Activated CD4-positive, alpha-beta T cell treated with anti-CD3 and anti-CD28 coated beads, Interleukin-2, amount 50 U/mL, for 16 hours (primary cell): ENCODE data around the gene BTF3L4.
"Not testable (repeated sequence)": the region's sequence is repeated elsewhere in the genome, so short reads cannot be mapped to it uniquely, and the experiment has no call there.

Experiments used
- DNase-seq: peaks from one replicate; pipeline ENCODE4 v3.0.0-alpha.2; 2020

Gene BTF3L4

DNA sequence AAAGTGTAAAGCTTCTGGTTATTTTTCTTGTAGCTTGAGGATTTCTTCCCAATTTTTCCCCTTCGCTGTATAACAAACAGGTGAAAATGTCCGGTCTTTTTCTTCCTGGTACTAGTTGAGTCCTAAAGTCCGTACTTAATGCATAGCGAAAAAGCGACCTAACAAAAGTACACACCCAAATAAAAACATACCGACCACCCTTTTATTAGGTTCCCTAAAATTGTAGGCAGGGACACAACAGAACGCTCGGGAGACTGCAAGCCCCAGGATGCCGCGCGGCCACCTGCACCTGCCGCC is 281 bp upstream of the BTF3L4 start:
- no peak for DNase-seq

DNA sequence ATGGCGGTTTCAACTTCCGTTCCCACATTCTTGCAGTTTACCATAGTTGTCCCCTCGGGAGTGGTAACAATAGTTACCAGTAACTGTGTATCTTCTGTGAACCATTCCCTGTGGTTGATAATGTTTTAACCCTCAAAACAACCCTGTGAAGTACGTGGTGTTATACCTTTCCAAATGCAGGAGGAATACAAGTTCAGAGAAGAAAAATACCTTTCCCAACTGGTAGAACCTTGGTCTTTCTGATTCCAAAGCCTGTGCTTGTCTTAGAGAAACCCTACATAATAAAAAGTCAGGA is 789 bp downstream of the BTF3L4 start:
- DNase-seq = no peak

GRCh38 chr1:52057255-52057654 is 1.2 kb downstream of the BTF3L4 start:
- no peak for DNase-seq

DNA sequence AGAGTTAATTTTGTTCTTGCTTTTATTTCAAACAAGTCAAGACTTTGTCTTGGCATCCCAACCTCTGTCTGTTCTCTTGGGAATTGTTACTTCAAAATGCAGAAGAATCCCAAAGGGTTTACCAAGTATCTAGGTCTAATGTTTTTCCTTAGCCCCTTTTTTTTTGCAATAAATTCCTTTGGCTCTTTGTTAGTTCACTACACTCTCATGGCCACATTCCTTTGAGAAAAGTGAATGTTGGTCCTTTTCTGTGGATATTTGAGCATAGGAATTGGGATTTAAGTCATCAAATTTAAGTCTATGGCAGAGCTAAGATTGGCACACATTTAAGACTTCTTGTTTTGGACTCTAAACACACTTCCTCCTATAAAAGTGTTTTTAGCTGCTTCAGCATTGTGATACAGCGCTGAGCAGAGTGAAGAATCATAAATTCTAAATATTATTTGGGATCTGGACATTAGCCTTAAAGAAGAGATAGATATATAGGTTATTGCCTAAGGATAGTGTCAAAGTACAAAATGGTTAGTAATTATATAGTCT is 1.9 kb downstream of the BTF3L4 start:
- no peak for DNase-seq

DNA sequence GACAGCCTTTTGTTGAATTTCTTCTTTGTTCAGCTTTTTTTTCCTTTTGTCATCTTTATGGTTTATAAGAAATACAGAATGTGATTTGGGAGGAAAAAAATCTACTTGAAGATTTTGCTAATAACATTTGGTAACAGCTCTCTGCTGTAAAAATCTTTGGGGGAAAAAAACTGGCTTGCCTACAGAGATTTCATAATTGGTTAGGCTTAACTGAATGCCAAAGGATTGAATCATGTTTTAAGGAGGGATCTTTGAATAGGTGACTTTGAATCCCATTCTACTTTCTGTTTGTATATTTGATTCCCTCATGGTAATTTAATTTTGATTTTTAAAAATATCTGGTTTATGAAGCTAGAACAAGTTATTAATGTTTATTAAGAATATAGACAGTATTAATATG is 3.2 kb downstream of the BTF3L4 start:
- no peak for DNase-seq

DNA sequence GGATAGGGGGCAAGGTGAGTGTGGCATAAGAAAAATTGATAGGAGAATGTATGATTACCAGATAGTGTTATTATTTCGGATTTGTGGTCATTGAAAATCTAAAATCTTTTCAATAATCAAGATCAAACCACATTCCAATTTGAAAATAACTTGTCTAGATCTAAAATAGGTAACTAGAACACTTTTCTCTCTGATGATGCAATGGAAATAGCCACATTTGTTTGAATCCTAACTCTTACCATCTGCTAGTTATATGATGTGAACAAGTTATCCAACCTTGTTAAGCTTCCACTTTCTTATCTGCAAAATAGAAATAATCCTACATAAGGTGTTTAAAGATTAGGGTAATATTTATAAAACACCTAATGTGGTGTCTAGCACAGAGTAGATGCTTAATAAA is 3.8 kb downstream of the BTF3L4 start:
- DNase-seq = no peak

DNA sequence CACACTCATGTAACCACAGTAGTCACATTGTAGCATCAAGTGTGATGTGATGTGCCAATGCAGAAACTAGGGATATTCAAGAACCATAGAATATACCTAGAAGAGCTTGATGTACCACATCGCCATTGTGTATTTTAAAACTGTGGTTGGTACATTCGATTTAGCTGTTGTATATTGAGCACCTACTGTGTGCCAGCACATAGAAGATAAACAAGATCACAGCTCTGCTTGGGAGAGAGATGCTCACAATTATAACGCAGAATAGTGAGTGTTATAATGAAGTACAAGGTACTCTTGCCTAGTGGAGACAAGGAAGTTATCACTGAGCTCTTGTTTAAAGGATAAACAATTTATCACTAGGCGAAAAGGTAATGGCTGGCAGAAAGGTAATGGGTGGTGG is 4.7 kb downstream of the BTF3L4 start:
- DNase-seq = no peak

GRCh38 chr1:52063192-52063591 is 7.1 kb downstream of the BTF3L4 start:
- no peak for DNase-seq

- no peak for DNase-seq
Measured at GRCh38 chr1:52070704-52071103, 14.6 kb downstream of the BTF3L4 start.

DNA sequence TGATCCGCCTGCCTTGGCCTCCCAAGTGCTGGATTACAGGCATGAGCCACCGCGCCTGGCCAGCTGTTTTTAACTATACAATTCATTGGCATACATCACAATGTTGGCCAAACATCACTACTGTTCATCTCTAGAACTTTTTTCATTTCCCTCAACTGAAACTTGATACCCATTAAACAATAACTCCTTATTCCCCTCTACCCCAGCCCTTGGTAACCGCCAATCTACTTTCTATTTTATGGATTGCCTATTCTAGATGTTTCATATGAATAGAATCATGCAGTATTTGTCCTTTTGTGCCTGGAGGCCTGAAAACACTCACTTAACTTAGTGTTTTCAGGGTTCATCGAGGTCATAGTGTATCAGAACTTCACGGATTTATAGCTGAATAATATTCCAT is 16.2 kb downstream of the BTF3L4 start:
- DNase-seq = no peak

DNA sequence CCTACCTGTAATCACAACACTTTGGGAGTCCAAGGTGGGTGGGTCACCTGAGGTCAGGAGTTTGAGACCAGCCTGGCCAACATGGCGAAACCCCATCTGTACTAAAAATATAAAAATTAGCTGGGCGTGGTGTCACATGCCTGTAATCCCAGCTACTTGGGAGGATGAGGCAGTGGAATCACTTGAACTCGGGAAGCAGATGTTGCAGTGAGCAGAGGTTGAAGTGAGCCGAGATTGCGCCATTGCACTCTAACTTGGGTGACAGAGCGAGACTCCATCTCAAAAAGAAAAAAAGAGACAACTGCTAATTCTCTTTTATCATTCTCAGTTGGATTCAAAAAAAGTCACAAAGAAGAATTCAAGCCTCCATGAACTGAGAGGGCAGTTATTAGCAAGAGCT is 21.2 kb downstream of the BTF3L4 start:
- DNase-seq = not testable (repeated sequence)

GRCh38 chr1:52080014-52080415 is 23.9 kb downstream of the BTF3L4 start:
- DNase-seq = no peak

- not testable (repeated sequence) for DNase-seq
Measured at GRCh38 chr1:52087892-52088291, 31.8 kb downstream of the BTF3L4 start.

GRCh38 chr1:52094300-52094699 is 38.2 kb downstream of the BTF3L4 start:
- not testable (repeated sequence) for DNase-seq

DNA sequence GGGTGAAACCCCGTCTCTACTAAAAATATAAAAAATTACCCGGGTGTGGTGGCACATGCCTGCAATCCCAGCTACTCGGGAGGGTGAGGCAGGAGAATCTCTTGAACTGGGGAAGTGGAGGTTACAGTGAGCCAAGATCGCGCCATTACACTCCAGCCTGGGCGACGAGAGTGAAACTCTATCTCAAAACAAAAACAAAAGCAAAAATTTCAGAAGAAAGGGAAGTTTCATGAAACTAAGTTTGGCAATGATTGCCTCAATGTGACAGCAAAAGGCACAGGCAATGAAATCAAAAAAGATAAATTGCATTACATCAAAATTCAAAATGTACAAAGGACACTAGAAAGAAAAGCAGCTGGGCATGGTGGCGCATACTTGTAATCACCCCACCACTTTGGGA is 40.1 kb downstream of the BTF3L4 start:
- no peak for DNase-seq

DNA sequence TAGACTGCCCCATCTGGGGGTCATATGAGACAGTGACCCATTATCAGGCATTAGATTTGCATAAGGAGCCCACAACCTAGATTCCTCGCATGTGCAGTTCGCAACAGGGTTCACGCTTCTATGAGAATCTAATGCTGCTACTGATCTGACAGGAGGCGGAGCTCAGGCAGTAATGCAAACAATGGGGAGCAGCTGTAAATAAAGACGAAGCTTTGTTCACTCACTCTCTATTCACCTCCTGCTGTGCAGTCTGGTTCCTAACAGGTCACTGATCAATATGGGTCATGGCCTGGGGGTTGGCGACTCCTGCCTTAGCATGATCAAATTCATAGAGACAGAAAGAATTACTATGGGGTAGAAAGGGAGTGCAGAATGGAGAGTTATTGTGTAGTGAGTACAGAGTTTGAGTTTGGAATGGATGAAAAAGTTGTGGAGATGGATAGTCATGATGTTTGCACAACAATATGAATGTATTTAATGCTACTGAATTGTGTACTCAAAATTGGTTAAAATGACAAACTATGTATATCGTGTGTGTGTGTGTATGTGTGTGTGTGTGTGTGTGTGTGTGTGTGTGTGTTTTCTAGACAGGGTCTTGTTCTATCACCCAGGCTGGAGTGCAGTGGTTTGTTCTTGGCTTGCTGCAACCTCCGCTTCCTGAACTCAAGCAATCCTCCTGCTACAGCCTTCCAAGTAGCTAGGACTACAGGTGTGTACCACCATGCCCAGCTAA is 42.2 kb downstream of the BTF3L4 start:
- no peak for DNase-seq

DNA sequence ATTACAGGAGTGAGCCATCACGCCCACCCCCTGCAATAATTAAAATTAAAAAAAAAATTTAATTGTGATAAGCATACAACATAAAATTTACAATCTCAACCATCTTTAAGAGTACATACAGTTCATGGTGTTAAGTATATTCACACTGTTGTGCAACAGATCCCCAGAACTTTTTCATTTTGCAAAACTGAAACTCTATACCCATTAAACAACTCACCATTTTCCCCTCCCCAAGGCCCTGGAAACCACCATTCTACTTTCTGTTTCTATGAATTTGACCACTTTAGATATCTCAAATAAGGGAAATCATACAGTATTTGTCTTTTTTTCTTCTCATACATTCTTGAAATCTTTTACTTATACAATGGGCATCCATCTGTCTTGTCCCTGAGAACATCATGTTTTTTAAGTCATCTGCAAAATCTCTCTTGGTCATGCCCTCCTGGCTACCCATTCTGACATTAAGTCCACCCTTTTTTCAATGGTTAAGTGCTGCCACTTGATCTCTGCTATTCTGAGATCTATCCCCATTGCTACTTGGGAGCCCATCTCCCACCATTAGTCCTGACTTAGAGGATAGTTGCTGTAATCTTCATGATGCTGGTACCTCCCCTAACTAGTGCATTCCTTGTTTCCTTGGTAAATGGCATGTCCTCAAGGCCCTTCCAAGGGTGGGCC is 46.4 kb downstream of the BTF3L4 start:
- peak; percentile 38 for DNase-seq

DNA sequence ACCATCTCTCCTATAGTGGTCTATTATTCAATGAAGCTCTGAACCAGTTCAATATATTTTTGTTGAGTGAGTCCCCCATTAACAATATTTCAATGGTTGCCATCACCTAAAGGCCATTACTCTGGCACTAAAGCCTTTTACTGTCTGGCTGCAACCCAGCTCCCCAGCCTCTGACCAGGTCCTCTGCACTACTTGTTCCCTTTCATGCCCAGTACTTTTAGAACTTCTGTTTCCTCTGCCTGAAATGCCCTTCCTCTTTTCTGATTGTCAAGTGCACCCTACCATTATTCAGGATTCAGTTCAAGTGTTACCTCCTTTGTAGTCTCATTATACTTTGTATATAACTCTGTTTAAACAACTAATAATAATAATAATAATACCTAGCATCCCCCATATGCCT is 55.4 kb downstream of the BTF3L4 start:
- DNase-seq = no peak

DNA sequence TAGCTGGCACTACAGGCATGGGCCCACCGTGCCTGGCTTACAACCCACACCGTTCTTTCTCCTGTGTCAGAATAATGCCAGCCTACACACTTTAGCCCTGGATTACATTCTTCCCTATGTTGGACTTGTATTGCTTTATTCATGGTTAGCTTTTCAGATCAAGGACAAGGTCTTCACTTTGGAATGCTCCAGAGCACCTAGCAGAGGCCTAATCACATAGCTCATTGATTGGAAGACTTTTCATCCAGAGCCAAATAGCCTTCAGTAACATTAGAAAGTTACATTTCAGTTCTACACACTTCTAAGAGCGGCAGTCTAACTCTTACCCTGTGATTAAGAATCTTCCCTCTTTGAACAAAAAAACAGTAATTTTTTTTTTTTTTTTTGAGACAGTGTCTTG is 56.4 kb downstream of the BTF3L4 start:
- no peak for DNase-seq

- no peak for DNase-seq
Measured at GRCh38 chr1:52119301-52120079, 63.4 kb downstream of the BTF3L4 start.

- no peak for DNase-seq
Measured at GRCh38 chr1:52122384-52122783, 66.3 kb downstream of the BTF3L4 start.

- no peak for DNase-seq
Measured at GRCh38 chr1:52123622-52124021, 67.5 kb downstream of the BTF3L4 start.

DNA sequence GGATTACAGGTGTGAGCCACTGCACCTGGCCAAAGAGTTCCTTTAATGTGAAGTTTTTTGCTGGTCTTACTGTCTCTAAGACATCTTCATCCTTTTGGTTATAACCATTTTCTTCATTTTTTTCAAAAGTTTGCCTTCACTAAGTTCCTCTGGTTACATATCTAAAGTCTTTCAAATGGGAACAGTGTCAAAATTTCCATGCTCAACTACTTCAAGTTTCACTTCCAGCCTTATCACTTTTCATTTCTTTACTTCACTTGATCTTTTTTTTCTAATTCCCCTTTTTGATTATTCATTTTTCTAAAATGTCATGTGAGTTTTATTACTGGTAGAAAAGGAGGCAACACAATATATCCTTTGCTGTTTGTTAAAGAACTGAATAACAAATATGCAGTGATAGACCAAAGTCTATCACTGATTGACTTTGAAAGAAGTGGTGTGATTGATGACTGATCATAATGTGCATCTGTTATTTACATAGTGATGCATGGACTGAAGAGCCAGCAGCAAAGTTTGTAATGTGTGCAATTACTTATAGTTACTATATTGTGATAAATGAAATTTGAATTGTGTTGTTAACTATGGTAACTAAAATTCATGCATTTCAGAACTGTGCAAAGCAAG is 69.8 kb downstream of the BTF3L4 start:
- DNase-seq = no peak
